Adipose tissue (tissue), 3 donors: Measurements from ENCODE around the gene DERA. TPM values are rescaled to one million over a fixed set of nuclear protein-coding genes. Genes with fewer than 3 reads are reported as not detected.
"Not testable (repeated sequence)": the region's sequence is repeated elsewhere in the genome, so short reads cannot be mapped to it uniquely, and the experiment has no call there.

Experiments
- H3K27ac ChIP-seq: one replicate; pipeline ENCODE4 v1.5.1; 2013; ENCODE audit warnings: low read depth, low read length
- WGBS, 3 donors: extraction: QIAGEN DNeasy Blood & Tissue Kit; methylation state at CpG; one replicate each; pipeline ENCODE4 v1.1.7; 2013; 5-methylcytosine and 5-hydroxymethylcytosine counted together
- polyA plus RNA-seq, 3 donors: library from polyadenylated mRNA; stranded (reverse); fragments of 200-250 nt; gene quantifications; one replicate each; pipeline ENCODE4 v1.2.3, GENCODE V29; 2013
- donor health status: healthy with polysubstance abuse.
- donor health status: Bipolar disorder and iron deficiency.
- donor health status: healthy.

Gene DERA
- polyA plus RNA-seq, 3 donors: 20.2 to 43.2 (median 21.2) TPM

DNA sequence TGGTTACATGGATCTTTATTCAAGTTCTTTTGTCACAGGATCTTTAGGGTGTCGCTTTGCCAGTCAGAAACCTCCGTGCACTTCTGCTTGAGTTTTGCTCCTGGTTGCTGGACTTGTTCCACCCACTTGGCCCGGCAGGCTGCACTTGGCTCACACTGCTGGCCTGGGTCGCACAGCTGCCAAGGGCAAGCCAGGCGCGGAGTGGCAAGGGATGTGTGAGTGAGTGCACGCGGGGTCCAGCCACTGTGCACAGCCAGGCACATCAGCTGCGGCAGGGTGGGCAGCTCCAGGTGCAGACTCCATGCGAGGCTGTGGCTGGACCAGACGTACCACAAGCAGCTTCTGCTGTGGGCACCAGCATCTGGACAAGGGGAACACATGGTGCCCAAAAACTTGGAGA, 76.6 kb downstream of the DERA start:
- 53 to 90% (median 82%) methylated on average over 11 of the region's 11 CpGs for WGBS, 3 donors
- no peak overlapping the region for H3K27ac ChIP-seq

GRCh38 chr12:15988983-15989755, 78.0 kb downstream of the DERA start:
- WGBS, 3 donors: 88 to 95% (median 89%) methylated on average over 6 of the region's 6 CpGs
- H3K27ac ChIP-seq: no peak overlapping the region

DNA sequence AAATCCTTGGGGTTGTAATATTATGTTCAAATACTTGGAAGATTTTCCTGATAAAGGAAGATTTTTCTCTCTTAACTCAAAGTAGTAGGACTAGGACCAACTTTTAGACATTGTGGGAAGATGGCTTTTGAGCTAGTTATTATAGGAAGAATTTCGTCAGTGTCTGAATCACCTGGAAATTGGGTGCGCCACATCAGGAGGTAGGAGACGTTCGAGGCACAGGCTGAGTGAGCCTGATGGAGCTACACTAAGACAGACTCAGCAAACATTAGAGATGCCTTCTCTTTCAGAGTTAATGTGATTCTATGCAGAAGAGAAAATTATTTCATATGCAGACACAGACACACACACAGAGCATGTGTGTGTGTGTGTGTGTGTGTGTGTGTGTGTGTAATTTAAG, 84.7 kb downstream of the DERA start:
- no peak overlapping the region for H3K27ac ChIP-seq
- WGBS, 3 donors: 90 to 96% (median 94%) methylated on average over 4 of the region's 4 CpGs

- H3K27ac ChIP-seq: no peak overlapping the region
- 67 to 87% (median 77%) methylated on average over 3 of the region's 3 CpGs for WGBS, 3 donors
These were observed 85.1 kb downstream of the DERA start for GRCh38 chr12:15996254-15996653.

DNA sequence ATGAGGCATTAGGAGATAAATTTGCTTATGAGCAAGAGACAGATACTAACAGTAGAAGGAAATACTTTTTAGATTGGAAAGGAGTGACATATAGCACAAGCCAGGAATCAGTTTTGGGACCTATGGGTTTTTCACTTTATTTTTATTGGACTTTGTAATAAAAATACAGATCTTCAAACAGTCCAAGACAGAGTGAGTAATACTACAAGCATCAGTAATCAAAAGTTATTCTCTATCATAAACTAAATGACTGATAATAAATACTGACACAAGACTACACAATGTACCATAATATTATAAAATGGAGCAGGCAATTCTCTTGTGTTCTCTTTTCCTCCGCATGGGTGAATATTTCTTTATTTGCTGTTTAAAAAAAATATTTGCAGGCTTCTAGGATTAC, 85.8 kb downstream of the DERA start:
- H3K27ac ChIP-seq: no peak overlapping the region
- WGBS, 3 donors: 92 to 95% (median 92%) methylated on average over 1 of the region's 1 CpG

- WGBS, 3 donors: 85 to 93% (median 88%) methylated on average over 2 of the region's 2 CpGs
- no peak overlapping the region for H3K27ac ChIP-seq
These were observed 86.8 kb downstream of the DERA start for GRCh38 chr12:15997910-15998309.

- H3K27ac ChIP-seq: no peak overlapping the region
These were observed 91.7 kb downstream of the DERA start for GRCh38 chr12:16002880-16003279.

DNA sequence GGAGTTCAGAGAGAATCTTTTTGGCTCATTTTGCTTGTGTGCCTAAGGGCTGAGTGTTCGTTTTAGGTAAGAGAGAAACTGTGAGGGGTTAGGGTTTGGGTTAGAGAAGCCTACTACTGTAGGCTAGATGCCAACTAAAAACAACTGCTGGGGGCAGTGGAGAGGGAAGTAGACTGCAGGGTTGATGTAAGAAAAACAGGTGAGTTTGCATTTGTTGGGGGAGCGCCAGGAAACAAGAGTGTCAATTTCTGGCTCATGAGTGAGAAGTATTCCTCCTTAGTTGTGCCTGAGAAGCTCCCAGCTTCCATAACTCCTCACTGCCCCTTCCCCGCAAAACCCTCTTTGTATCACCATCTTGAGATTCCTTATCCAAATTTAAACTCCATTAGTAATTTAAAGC, 92.3 kb downstream of the DERA start:
- no peak overlapping the region for H3K27ac ChIP-seq
- 81 to 98% (median 97%) methylated on average over 3 of the region's 3 CpGs for WGBS, 3 donors

DNA sequence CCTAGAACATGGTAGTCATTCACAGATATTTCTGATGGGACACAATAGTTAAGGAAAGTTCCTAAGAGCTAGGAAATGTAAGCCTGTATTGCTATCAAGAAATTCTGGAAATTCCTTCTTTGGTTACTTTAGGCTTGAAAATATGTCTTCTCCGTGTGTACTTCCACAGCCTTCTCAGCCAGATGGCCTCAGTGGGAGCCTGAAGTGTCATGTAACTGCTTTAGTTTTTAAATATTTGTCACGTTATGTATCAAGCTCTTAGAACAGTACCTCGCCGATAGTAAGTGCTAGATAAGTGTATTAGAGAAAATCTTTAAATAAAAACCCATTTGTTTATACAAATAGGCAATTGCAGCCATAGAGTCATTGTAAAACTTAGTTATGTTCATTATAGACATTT, 95.6 kb downstream of the DERA start:
- no peak overlapping the region for H3K27ac ChIP-seq
- WGBS, 3 donors: 97% methylated on average over 4 of the region's 4 CpGs

DNA sequence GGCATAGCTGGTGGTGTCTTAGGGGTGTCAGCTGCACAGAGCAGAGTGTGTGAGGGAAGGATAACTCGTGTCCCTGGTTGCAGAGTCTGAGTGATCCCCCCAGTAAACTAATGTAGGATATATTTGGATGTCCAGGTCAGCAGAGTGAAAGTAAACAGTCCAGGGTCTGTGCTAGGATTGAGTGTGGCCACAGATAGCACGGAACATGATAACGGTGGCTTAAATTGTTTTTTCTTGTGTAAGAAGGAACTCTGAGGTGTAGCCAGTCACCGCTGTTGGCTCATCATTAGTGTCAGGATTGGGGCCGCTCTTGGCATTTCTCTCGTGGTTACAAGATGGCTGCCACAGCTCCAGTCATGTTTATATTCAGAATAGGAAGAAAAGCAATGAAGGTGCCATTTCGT, 97.3 kb downstream of the DERA start:
- no peak overlapping the region for H3K27ac ChIP-seq
- WGBS, 3 donors: 76 to 93% (median 93%) methylated on average over 7 of the region's 7 CpGs

GRCh38 chr12:16012117-16012516, 101.0 kb downstream of the DERA start:
- H3K27ac ChIP-seq: no peak overlapping the region

GRCh38 chr12:16013722-16014121, 102.6 kb downstream of the DERA start:
- not testable (repeated sequence) for H3K27ac ChIP-seq
- WGBS, 3 donors: 71 to 100% (median 100%) methylated on average over 1 of the region's 1 CpG

DNA sequence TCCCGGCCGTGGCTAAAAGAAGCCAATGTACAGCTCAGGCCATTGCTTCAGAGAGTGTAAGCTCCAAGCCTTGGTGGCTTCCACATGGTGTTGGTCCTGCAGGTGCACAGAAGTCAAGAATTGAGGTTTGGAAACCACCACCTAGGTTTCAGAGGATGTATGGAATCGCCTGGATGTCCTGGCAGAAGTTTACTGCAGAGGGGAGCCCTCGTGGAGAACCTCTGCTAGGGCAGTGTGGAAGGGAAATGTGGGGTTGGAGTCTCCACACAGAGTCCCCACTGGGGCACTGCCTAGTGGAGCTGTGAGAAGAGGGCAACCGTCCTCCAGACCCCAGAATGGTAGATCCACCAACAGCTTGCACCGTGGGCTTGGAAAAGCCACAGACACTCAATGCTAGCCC, 103.3 kb downstream of the DERA start:
- 97 to 98% (median 98%) methylated on average over 6 of the region's 6 CpGs for WGBS, 3 donors
- not testable (repeated sequence) for H3K27ac ChIP-seq

- WGBS, 3 donors: 49 to 97% (median 96%) methylated on average over 3 of the region's 3 CpGs
- no peak overlapping the region for H3K27ac ChIP-seq
These were observed 105.6 kb downstream of the DERA start for GRCh38 chr12:16016748-16017147.

DNA sequence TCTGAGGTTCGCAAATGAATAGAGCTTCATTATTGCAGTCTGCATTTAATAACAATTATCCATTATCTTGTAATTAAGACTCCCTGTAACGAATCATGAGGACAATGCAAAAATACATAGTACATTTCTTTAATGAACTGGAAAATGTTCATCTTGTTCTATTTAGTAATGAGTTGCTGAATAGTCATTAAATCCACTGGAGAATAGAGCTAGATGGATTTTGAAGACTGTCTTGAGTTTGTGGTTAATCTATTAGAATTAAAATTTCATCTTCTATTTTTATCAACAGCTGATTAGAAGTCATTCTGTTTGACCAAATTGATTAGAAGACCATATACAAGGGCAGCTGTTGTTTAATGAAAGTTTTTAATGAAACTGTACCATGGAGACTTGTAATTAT, 107.2 kb downstream of the DERA start:
- 92 to 98% (median 98%) methylated on average over 2 of the region's 2 CpGs for WGBS, 3 donors
- no peak overlapping the region for H3K27ac ChIP-seq

DNA sequence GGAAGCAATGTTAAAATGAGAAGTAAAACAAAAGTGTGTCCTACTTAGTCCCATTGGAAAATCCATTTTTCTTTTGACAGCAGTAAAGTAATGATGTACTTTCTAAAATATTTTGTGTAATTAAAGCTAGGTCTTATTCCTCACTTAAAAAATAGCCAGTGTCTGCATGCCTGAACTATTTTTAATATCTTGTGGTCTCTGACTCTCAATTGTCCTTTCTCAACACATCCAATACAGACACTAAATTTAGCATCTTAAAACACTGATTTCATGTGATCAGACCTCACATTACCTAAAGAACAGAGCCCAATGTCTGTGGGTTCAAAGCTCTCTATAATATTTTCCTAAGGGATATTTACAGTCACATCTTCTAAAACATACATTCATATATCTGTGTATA, 108.0 kb downstream of the DERA start:
- H3K27ac ChIP-seq: no peak overlapping the region

GRCh38 chr12:16020031-16020430, 108.9 kb downstream of the DERA start:
- no peak overlapping the region for H3K27ac ChIP-seq
- 72 to 100% (median 74%) methylated on average over 2 of the region's 2 CpGs for WGBS, 3 donors

DNA sequence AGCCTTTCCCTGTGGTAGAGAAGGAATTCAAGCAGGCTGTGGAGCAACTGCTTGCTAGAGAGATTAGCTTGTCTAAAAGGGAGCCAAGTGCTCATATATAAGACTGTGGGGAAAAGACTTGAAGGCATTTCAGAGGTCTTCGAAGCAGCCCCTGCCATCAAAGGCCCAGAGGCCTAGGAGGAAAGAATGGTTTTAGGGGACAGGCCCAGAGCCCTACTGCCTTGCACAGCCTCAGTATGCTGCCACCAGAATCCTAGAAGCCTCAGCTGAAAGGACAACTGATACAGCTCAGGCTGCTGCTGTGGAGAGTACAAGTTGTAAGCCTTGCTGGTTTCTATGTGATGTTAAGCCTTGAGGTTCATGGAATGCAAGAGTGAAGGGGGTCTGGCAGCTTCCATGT, 109.9 kb downstream of the DERA start:
- 90 to 100% (median 92%) methylated on average over 1 of the region's 1 CpG for WGBS, 3 donors
- no peak overlapping the region for H3K27ac ChIP-seq

- WGBS, 3 donors: 59 to 97% (median 90%) methylated on average over 2 of the region's 2 CpGs
- no peak overlapping the region for H3K27ac ChIP-seq
These were observed 110.5 kb downstream of the DERA start for GRCh38 chr12:16021676-16022075.

GRCh38 chr12:16027002-16027401, 115.9 kb downstream of the DERA start:
- H3K27ac ChIP-seq: no peak overlapping the region
- 68 to 84% (median 80%) methylated on average over 2 of the region's 2 CpGs for WGBS, 3 donors

DNA sequence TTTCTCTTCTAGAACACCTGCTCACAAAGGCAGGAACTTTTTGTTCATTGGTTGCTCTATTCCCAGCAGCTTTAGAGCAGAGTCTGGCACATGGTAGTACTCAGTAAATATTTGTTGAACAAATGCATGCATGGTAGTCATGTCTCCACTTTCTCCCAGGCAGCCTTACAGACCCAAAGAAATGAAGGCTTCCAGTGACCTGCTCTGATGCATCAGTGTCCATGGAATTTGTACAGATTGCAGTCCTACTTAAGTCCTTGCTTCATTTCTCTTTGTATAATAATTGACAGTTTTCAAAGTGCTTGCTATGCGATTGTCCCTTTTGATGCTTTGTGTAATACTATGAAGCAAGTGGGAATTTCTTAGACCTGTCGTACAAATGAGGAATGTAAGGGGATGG, 119.6 kb downstream of the DERA start:
- H3K27ac ChIP-seq: no peak overlapping the region
- WGBS, 3 donors: 91 to 99% (median 98%) methylated on average over 2 of the region's 2 CpGs
